Stimulated activated CD8-positive, alpha-beta memory T cell treated with anti-CD3 and anti-CD28 coated beads, Interleukin-4, amount 100 ng/mL, for 24 hours (primary cell): ENCODE results near the gene ADCY2.
A peak's percentile ranks its signal among the peaks of the same experiment; 100 is the strongest.

Experiments
- DNase-seq: peaks from one replicate; pipeline ENCODE4 v3.0.0-alpha.2; 2020; ENCODE audit warnings: low read depth

ADCY2 gene

DNA sequence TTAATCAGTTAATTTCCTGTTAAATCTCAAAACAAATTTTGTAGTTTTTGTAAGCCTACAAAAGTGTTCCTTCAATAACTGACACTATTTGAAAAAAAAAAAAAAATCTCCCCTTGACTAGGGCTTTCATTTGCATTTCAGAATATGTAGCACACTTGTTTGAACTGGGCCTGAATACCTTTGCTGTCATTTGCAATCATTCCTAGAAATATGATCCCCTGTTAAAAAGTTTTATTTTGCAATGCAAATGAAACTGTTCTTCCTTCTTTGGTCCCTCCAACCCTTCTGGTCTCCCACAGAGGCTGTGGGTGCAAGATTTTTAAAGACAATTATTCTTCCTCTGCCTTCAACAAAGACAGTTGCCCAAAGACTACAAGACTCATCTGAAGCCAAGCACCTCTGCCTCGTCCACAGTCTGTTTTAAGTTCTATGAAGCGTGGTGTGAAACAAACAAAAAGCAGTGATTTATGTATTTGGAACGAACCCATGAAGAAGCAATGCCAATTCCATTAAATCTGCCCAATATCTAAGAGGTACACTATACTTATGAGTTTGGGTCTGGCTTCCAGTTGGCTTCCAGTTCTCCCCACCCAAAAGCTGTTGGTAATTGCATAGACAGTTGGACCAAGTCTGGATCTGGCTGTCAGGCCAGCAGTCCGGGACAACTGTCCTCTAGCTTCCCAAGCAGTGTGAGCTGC, 388.9 kb downstream of the ADCY2 start:
- no peak for DNase-seq

DNA sequence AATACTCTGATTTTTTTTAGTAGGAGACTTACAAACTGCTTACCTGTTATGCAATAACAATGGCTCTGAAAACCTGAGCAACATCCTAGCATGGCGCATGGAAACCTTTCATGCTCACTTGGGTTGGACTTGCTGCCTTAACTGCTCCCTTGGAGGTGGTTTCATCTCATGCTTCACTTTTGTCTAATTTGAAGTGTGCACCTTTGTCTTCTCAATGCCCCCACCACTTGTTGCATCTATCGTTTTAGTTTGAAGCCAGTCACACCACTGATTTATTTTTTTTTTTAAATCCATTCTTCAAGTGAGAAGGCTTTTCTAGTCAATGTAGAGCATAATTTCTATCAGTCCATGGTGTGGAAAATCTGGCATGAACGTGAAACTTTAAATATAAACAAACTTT, 391.8 kb downstream of the ADCY2 start:
- no peak for DNase-seq

DNA sequence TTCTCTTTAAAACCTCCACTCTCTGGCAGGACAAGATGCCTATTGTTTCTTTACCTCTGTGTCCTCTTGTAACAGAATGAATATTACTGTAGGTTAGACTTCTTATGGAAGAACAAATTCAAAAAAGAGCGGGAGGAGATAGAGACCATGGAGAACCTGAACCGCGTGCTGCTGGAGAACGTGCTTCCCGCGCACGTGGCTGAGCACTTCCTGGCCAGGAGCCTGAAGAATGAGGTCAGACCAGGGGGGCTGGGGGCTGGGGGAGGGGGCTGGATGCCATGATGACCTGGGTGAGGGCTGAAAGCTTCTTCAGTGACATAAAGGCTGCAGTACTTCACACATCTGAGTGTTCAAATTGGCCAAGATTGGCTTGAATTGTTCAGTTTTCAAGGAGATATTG, 393.6 kb downstream of the ADCY2 start:
- no peak for DNase-seq

DNA sequence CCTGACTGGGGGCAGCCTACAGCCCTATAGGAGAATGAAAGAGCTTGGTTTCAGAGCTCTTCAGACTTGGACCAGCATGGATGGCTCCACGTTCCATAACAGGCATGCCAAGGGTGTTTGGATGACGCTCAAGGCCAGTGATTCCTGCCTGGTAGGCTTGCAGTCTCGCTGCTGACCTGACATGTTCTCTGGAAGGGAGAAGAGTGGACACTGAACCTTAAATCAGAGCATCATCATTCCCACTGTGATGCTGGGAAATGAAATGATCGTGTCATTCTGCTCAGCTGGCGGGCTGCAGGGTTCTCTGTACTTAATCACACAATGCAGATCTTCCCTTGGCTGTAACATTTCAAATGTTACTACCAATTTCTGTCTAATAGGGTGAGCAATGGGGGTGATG, 398.0 kb downstream of the ADCY2 start:
- no peak for DNase-seq

DNA sequence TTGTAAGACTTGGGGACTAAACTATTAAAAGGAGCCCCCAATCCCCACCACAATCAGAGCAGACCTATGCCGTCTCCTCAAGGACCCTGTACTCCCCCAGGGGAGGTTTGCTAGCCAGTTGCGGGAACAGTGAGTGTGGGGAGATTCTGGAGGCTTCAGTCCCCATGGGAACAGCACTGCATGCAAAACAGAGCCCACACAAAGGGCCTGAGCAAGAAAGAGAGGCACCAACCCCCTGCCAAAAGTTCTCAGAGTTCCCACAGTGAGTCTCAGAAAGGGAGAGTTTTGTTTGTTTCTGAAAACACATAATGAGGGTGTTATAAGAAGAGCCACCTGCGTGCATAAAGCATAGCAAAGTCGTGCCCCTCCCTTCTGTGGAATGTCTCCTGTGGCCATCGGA, 398.4 kb downstream of the ADCY2 start:
- no peak for DNase-seq

DNA sequence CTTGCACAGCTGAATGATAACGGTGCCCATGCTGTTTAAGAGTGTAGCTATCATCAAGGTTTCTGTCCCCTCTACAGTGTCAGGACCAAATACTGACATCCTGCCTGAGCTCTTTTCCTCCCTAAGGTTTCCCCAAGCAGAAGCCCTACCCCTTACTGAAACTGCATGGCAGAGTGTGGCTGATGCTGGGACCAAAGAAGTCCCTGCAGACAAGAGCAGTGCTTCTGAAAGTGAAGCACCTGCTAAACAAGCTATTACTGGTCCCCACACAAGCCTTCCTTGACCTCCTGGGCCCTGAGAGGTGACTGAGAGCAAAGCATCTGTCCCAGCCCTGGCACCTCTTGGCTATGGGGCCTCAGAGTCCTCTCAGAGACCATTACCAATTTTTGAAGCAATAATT, 398.9 kb downstream of the ADCY2 start:
- DNase-seq: no peak

DNA sequence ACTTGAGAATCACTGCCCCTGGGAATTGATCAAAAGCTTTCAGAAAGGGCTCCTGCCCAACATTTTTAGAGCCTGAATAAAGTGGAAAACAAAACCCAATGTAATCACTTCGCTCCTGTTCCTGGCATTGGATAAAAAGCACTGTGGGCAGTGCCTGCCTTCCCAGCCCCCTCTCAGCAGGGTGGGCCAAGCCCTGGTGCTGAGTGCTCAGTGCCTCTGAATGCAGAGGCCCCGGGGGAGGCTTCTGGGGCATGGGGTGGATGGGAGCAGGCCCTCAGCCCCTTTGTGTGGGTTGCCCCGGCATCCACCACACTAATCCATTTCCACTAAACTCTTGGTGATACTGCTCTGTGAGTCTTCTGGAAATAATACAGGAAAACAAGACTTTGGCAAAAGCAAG, 399.4 kb downstream of the ADCY2 start:
- no peak for DNase-seq

DNA sequence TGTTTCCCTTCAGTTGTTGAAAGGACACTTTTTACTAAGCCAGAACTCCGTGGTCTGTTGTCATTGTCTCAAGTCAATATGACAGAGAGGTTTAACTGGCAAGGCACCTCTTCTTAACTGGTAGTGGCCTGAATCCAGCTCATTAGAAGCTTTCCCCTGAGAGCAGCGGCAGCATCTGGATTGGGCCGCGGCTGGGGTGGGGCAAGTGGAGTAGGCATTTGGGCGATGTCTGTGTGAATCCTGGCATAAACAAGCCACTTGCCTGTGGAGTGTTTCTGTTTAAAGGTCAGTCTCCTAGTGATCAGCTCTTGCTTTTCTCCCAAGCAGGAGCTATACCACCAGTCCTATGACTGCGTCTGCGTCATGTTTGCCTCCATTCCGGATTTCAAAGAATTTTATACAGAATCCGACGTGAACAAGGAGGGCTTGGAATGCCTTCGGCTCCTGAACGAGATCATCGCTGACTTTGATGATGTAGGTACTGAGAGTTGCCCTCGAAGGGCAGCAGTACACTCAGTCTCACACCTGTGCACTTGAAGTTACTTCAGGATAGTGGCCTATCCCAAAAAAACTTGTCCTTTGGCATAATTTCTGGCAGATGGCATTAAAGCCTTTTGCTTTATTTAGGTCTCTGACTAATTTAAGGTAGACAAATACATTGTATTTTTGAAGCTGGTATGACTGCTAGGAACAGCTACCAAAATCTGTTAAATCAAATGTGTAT, 406.1 kb downstream of the ADCY2 start:
- DNase-seq: no peak

DNA sequence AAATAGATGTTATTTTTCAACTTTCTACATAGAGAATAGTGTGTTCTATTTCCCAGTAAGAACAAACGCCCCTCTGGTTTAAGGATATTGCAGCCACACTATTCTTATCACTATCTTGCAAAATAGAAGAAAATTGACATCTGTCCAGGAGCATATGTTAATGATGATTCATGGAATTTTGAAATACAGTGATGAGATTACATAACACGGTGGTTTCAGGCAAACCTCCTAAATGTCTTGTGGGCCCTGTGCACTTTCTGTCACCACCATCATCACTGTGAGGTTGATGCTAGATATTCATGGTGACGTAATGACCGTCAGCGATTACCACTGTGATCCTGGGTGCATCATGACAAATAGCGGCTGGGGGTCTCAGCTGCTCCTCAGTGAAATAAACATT, 406.9 kb downstream of the ADCY2 start:
- DNase-seq: no peak

DNA sequence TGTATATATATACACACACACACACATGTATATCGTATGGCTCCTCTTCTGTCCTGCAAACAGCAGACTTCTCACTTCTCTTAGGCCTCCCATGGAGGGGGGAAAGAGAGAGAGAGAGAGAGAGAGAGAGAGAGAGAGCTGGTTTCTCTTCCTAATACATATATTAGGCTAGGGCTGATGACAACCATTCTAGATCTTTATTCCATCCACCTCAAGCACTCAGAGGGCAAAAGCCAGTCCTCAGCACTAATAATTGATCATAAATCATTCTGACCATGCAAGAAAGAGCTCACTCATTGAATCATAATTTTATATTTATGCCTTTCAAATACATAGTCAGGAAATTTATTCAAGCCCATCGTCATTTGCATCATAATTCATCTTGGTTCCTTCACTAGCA, 408.0 kb downstream of the ADCY2 start:
- DNase-seq: no peak

DNA sequence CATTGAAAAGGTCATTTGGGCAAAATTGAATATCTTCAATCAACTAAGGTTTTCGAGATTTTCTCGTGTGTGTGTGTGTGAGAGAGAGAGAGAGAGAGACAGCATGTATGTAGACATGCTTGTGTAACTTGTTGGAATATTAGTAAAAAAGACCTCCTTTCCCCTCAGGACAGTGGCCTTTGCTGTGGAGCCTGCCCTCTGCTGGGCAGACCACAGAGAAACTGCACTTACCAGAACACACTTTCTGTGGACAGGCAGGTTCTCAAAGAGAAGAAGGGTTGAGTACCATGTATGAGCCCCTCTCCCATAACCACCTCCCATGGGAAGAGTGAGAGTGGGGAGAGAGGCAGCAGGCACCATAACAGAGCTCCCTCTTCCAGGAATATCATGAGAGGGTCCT, 409.4 kb downstream of the ADCY2 start:
- no peak for DNase-seq

DNA sequence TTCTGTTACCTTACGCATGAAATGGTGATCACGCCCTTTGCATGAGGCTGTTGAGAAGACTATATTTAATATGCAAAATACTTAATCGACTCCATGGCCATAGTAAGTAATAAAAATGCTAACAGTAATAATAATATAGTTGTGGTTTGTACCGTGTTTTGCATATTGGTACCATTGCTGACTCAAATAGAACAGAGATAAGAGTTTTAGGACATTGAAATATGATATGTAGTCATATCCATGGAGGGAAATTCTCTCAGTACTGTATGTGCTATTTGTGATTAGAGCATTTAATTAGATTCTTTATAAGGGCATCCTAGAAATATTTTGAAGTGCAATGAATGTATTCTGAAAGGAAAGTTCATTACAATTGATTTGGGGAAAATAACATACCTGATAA, 413.1 kb downstream of the ADCY2 start:
- no peak for DNase-seq

DNA sequence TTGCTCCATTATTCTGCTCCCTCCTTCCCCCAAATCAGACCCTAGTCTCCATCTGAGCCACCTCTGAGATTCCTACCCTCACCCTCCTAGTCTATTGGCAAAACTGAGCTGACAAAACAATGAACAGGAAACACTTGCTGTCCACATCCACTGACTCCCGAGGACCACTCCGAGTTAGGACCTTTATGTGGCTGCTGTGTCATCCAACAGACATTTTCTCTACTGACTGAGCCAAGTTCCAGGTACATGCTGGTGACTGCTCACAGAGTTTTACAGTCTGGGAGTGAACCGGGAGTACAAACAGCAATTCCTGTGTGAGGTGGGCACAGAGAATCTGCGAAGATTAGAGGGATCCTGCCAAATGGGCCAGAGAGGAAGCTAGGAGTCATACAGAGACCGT, 415.8 kb downstream of the ADCY2 start:
- no peak for DNase-seq

DNA sequence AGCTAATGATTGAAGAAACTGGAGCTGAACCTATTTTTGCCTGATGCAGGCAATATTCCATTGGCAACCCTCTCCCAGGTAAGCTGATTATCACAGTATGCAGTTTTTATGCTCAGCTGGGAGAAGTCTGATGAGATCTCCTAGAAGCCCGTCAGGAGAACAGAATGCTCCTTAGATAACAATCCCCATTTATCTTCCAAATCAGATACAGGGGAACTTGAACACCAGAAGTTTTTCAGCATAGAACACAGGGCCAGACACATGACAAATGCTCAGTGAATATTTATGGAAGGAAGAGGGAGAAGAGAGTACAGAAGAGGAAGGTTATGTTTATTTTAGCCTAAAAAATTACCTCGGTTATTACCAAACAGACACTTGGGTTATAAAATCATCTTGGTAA, 417.1 kb downstream of the ADCY2 start:
- DNase-seq: no peak

DNA sequence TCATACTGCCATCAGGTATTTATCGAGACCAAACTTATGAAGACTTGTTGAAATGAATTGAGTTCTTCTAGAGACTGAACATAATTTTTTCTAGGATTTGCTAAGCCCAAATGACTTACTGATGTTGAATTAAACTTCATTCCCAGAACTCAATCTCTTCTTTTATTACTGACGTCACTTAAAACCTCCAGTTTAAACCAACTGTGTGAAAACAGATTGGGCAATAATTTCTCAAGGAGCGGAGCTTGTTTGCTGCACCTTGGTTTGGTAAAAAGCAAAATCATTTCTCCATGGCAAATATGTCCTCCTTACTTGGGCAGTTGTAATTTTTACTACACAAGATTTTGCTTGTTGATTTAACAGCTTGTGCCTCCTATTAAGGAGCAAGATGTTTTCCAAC, 417.6 kb downstream of the ADCY2 start:
- DNase-seq: no peak

DNA sequence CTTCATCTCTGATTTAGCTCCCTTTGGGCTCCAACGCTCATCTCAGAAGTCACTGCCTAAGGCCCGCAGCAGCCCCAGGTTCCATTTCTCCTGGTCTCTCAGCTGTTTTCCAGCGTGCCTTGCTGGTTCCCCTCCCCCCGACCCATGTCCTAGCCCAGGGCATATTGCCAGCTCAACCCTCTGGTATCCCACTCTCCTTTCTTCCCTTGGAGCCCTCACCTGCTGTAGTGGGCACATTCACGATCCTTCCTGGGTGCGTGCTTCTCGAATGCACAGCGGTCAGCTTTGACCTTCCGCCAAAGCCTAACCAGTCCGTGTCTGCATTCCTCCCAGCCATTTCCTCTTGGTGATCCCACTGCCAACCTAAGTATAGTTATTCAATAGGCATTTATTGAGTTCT, 418.9 kb downstream of the ADCY2 start:
- no peak for DNase-seq

DNA sequence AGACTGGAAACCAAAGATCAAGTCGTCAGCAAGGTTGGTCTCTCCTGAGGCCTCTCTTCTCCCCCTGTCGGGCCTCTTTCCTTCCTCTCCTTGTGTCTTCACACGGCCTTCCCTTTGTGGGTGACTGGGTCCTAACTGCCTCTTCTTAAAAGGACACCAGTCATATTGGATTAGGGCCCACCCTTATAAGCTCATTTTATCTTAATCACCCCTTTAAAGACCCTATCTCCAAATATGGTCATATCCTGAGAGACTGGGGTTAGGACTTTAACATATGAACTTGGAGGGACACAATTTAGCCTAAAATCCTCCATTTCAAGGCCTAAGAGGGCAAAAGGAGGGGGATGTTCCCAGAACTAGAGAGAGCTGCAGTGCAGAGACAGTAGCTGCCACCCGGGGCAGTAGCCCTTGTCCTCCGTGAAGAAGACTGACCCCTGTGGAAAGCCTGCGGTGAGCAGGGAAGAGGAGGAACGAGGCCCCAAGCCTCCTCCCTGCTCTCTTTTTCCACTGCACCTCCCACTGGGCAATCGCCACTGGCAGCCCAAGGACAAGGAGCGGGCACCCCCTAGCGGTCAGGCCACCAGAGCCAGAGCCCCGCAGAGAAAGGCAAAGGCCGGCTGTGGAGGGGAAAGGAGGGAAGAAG, 420.1 kb downstream of the ADCY2 start:
- DNase-seq: peak; percentile 42

DNA sequence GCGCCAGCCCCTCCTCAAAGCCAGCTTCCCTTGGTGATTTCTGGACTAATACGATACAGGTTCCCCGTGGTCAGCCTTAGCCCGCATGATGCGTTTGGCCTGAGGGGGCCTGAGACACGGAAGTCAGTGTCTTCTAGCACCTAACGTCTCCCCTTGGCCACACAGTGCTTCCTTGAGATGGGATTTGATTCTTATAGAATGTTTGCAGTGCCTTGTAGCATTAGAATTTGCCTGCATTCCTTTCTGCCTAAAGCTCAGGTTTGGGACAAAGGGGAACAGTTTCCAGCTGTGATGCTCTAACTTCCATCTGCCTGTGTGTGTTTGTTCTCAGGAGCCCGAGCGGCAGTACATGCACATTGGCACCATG, 420.6 kb downstream of the ADCY2 start:
- no peak for DNase-seq

DNA sequence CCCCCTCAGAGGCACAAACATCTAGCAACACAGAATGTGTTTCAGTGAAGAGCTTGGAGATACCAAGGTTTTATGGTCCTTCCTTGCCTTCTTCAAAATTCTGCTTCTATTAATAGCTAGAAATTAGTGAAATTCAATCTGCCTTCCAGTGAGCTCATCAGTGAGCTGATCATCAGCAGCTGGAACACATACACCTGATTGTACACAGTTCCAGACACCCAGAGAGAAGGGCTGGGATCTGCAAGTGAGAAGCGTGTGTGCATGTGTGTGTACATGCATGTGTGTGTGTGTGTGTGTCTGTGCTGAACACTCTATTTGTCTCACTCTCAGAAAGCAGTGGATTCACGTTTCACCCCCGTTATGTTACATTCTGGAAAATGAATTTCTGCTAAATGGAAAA, 426.5 kb downstream of the ADCY2 start:
- DNase-seq: no peak

DNA sequence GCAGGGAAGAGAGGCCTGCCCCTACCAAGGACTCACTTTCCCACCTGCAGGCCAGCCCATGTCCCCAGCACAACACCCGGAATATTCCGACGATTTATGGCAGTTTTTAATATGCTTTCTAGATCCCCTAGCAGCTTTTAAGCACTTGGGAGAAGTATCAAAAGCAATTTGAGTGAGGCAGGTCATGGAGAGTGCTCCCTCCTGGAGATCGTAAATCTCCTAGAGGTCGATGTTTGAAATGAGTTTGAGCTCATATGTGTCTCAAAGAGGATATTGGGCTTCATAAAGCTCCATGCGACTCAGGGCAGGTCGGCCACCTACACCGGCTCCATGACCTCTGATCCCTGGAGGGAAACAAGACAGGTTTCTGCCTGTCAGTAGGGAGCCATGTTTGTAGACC, 427.7 kb downstream of the ADCY2 start:
- no peak for DNase-seq

DNA sequence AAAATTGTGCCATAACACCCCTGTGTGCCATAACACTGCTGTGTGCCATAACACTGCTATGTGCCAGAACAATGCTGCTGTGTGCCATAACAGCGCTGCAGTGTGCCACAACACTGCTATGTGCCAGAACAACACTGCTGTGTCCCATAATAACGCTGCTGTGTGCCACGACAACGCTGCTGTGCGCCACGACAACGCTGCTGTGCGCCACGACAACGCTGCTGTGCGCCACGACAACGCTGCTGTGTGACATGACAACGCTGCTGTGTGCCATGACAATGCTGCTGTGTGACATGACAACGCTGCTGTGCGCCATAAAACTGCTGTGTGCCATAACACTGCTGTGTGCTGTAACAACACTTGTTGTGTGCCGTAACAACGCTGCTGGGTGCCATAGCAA, 429.1 kb downstream of the ADCY2 start:
- no peak for DNase-seq

DNA sequence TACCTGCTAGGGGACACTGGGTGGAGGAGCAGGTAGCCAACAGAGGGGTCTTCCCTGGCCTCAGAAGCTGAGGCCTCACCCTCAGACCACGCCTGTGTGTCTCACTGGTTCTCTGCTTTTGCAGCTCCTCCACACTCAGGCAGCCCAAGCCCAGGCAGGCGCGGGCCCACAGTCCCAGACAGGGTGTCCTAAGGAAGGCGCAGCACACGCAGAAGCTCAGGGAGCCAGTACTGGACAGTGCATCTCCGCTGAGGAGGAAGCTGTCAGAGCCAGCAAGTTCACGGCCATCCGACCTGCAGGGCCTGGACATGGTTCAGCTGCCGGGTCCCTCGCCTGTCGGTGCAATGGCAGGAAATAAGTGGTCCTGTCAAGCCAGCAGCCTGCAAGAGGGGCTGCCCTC, 429.7 kb downstream of the ADCY2 start:
- no peak for DNase-seq

DNA sequence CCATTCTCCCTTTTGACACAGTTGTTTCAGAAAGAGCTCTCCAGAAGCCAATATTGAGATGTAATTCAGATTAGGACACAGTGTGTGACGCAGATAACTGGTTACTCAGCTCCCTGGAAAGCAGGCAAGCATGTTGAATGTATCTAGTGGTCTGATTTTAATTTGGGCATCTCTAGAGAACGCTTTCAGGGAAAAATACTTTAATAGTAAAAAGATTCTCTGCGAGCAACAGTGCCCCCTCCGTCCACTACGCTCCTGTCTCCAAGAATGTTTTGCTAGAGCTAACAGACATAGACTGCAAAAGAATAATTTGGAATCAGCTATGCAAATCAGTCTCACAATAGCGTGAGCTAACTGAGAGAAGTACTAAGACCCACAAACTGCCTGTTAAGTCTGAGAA, 431.7 kb downstream of the ADCY2 start:
- DNase-seq: no peak

DNA sequence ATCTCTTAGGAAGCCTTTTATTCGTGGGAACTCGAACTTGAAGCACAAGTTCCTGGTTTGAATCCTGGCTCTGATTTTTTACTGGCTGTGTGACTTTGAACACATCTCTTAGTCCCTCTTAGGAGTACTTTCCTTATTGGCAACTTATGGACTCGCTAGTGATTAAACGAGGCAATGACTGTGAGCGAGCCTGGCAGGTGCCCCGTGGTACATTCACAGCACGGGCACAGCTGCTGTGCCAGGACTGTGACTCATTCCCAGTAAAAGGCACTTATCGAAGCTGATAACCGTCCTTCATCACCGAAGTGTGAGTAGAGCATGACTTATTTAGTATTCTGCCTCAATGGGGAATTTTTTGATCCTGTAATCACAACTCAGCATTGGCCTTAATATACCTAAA, 432.3 kb downstream of the ADCY2 start:
- DNase-seq: no peak
